ENCODE data around the gene FAM237A. TPM values are rescaled to one million over a fixed set of nuclear protein-coding genes. Genes with fewer than 3 reads are reported as not detected.

The FAM237A gene
- total RNA-seq, 1 donor from 2014 or later: not detected

- H3K4me3 ChIP-seq (ENCODE audit: low read depth, low read length): no peak overlapping the region
- no peak for DNase-seq (ENCODE audit: low read depth)
- no peaks in the 10 kb centered on the region for H3K36me3 ChIP-seq (ENCODE audit: control insufficient read depth, insufficient read depth, low read length)
- no peaks in the 10 kb centered on the region for H3K27me3 ChIP-seq (ENCODE audit: control insufficient read depth, insufficient read depth, low read length)
- TF ChIP-seq CTCF (IDR thresholded peaks at IDR 0.05; ENCODE audit: insufficient read depth, low read length, poor library complexity, severe bottlenecking): no peak
Observed at GRCh38 chr2:206611736-206612135, 30.6 kb upstream of the FAM237A start.

GRCh38 chr2:206614811-206615210 is 27.5 kb upstream of the FAM237A start:
- H3K36me3 ChIP-seq (ENCODE audit: control insufficient read depth, insufficient read depth, low read length): no peaks in the 10 kb centered on the region
- DNase-seq (ENCODE audit: low read depth): no peak
- no peak overlapping the region for H3K4me3 ChIP-seq (ENCODE audit: low read depth, low read length)
- no peak for TF ChIP-seq CTCF (IDR thresholded peaks at IDR 0.05; ENCODE audit: insufficient read depth, low read length, poor library complexity, severe bottlenecking)
- H3K27me3 ChIP-seq (ENCODE audit: control insufficient read depth, insufficient read depth, low read length): no peaks in the 10 kb centered on the region

GRCh38 chr2:206615417-206616089 is 26.7 kb upstream of the FAM237A start:
- Histone ChIP-seq H3K4me3 (ENCODE audit: low read depth, low read length) (no peak overlapping the region), H3K27me3 (ENCODE audit: control insufficient read depth, insufficient read depth, low read length) (no peaks in the 10 kb centered on the region), H3K36me3 (ENCODE audit: control insufficient read depth, insufficient read depth, low read length) (no peaks in the 10 kb centered on the region)
- DNase-seq (ENCODE audit: low read depth): no peak
- TF ChIP-seq CTCF (IDR thresholded peaks at IDR 0.05; ENCODE audit: insufficient read depth, low read length, poor library complexity, severe bottlenecking): no peak

GRCh38 chr2:206616151-206616550 is 26.1 kb upstream of the FAM237A start:
- no peak overlapping the region for H3K4me3 ChIP-seq (ENCODE audit: low read depth, low read length)
- no peaks in the 10 kb centered on the region for H3K27me3 ChIP-seq (ENCODE audit: control insufficient read depth, insufficient read depth, low read length)
- no peak for TF ChIP-seq CTCF (IDR thresholded peaks at IDR 0.05; ENCODE audit: insufficient read depth, low read length, poor library complexity, severe bottlenecking)
- DNase-seq (ENCODE audit: low read depth): no peak
- no peaks in the 10 kb centered on the region for H3K36me3 ChIP-seq (ENCODE audit: control insufficient read depth, insufficient read depth, low read length)

- Histone ChIP-seq H3K27me3 (ENCODE audit: control insufficient read depth, insufficient read depth, low read length) (no peaks in the 10 kb centered on the region), H3K36me3 (ENCODE audit: control insufficient read depth, insufficient read depth, low read length) (no peaks in the 10 kb centered on the region), H3K4me3 (ENCODE audit: low read depth, low read length) (no peak overlapping the region)
- no peak for DNase-seq (ENCODE audit: low read depth)
- TF ChIP-seq CTCF (IDR thresholded peaks at IDR 0.05; ENCODE audit: insufficient read depth, low read length, poor library complexity, severe bottlenecking): no peak
Observed at GRCh38 chr2:206619011-206619410, 23.3 kb upstream of the FAM237A start.

GRCh38 chr2:206626108-206626507 is 16.2 kb upstream of the FAM237A start:
- no peak for DNase-seq (ENCODE audit: low read depth)
- no peak overlapping the region for H3K4me3 ChIP-seq (ENCODE audit: low read depth, low read length)
- no peaks in the 10 kb centered on the region for H3K36me3 ChIP-seq (ENCODE audit: control insufficient read depth, insufficient read depth, low read length)
- no peak for TF ChIP-seq CTCF (IDR thresholded peaks at IDR 0.05; ENCODE audit: insufficient read depth, low read length, poor library complexity, severe bottlenecking)
- peaks cover 2% of the 10 kb centered on the region for H3K27me3 ChIP-seq (ENCODE audit: control insufficient read depth, insufficient read depth, low read length)

Measured in kidney epithelial cell (primary cell).